ENCODE data around the gene BSG. TPM values are rescaled to one million over a fixed set of nuclear protein-coding genes. Genes with fewer than 3 reads are reported as not detected.
A peak's percentile ranks its signal among the peaks of the same experiment; 100 is the strongest.

BSG gene
- total and polyA plus RNA-seq, 10 of the 15 experiments (the other 5 are each of a cell fraction or from before 2014, with no cell fraction given), result 2.8 to 297 (median 199) TPM

GRCh38 chr19:530134-531008 lies 42.0 kb upstream of the BSG start:
- H4K20me1 ChIP-seq (ENCODE audit: control insufficient read depth, insufficient read depth), result no peaks in the 10 kb centered on the region
- intact Hi-C loops (cut with micrococcal nuclease; ENCODE audit: unreplicated experiment), result loop anchor here (5.0 kb wide), 1 partner anchor 42 kb away; the partner anchor contains the start of gene BSG
- 72% methylated on average over 38 of the region's 38 CpGs for WGBS (ENCODE audit: insufficient coverage, insufficient replicate concordance, low lambda C conversion rate, missing lambda C conversion rate)
- no peak; the same call in 1 of the 3 replicates for ATAC-seq
- peaks cover 8% of the 10 kb centered on the region for H3K4me1 ChIP-seq (ENCODE audit: control insufficient read depth, insufficient read depth, low read length)
- BruUV-seq (replicated peaks), result no TSS peak
- H3K79me2 ChIP-seq (ENCODE audit: control insufficient read depth, insufficient read depth, low read length), result peaks cover 27% of the 10 kb centered on the region
- TF ChIP-seq HDAC6 (IDR thresholded peaks at IDR 0.05; ENCODE audit: unreplicated experiment) (no peak), WRNIP1 (IDR thresholded peaks at IDR 0.05; ENCODE audit: borderline replicate concordance, low read depth, low read length) (no peak), STAT3 (IDR thresholded peaks at IDR 0.05; ENCODE audit: low read depth, low read length) (no peak), NFIC (IDR thresholded peaks at IDR 0.05; ENCODE audit: low read depth, low read length) (no peak), POLR2AphosphoS5 (IDR thresholded peaks at IDR 0.05; ENCODE audit: low read length) (no peak), NBN (IDR thresholded peaks at IDR 0.05) (0 out of 2 replicates have a peak, but pooled peaks have one; percentile 36), ZNF592 (IDR thresholded peaks at IDR 0.05) (no peak), PML (IDR thresholded peaks at IDR 0.05; ENCODE audit: low read length) (no peak), HDGF (IDR thresholded peaks at IDR 0.05) (peak; percentile 56; the same call in 1 of the 2 replicates)
- peak overlapping the region; percentile 99 for H2AFZ ChIP-seq (ENCODE audit: control insufficient read depth, low read depth, low read length)
- H3K9me3 ChIP-seq (replicated peaks; ENCODE audit: control insufficient read depth, insufficient read depth, low read length), result no peaks in the 10 kb centered on the region; the same call in 2 of the 3 replicates
- RAD21 ChIA-PET (ENCODE audit: unreplicated experiment), result interaction anchor here (0.8 kb wide), 1 partner anchor 19 kb away, joined by 4 read pairs; no protein-coding TSS in a partner anchor
- H3K27ac ChIP-seq (ENCODE audit: control insufficient read depth, insufficient read depth), result peak overlapping the region; percentile 65; the same call in 1 of the 2 replicates
- no peak for DNase-seq (ENCODE audit: low read depth, low spot score)
- CTCF ChIA-PET, result interaction anchor here (0.9 to 7.4 kb wide), 3 partner anchors 20 to 283 kb away, joined by 3 to 42 read pairs (median 21); partner anchors contain the start of gene TPGS1
- no peaks in the 10 kb centered on the region for H3K36me3 ChIP-seq (ENCODE audit: control insufficient read depth in 2 of 2, insufficient read depth in 2 of 2, low read length in 1 of 2)
- H3K4me2 ChIP-seq (ENCODE audit: control insufficient read depth, insufficient read depth), result peak overlapping the region; percentile 89
- in situ Hi-C loops (cut with MboI), result no loop called here
- POLR2A ChIA-PET, result interaction anchor here (0.5 to 2.9 kb wide), 8 partner anchors 8 to 188 kb away, joined by 3 to 13 read pairs (median 4); partner anchors contain the start of genes BSG and TPGS1
- peak overlapping the region; percentile 65 for H3K9ac ChIP-seq (ENCODE audit: control insufficient read depth, insufficient read depth, low read length)
- H3K27me3 ChIP-seq (replicated peaks in 1 of 2; ENCODE audit: control insufficient read depth in 2 of 2, insufficient read depth in 2 of 2, low read length in 1 of 2), result no peaks in the 10 kb centered on the region
- no peak for FAIRE-seq
- peak overlapping the region; percentile 61 for H3K4me3 ChIP-seq
- SMC1A ChIA-PET (ENCODE audit: uncharacterized antibody, unreplicated experiment), result interaction anchor here (2.9 kb wide), 1 partner anchor 19 kb away, joined by 14 read pairs; no protein-coding TSS in a partner anchor
